ENCODE results near the gene AIP. TPM values are rescaled to one million over a fixed set of nuclear protein-coding genes. Genes with fewer than 3 reads are reported as not detected.

The AIP gene
- total RNA-seq, 4 donors from 2014 or later = 33.0 to 60.8 (median 48.8) TPM

GRCh38 chr11:67520856-67521824 lies 38.3 kb downstream of the AIP start:
- Histone ChIP-seq H3K4me1 (no peaks in the 10 kb centered on the region), H3K27me3 (peaks cover 0 to 4% (median 4%) of the 10 kb centered on the region in 3 donors), H3K9me3 (no peaks in the 10 kb centered on the region), H3K36me3 (no peaks in the 10 kb centered on the region), H3K27ac (no peak overlapping the region), H3K4me3 (no peak overlapping the region)
- DNase-seq (no peak), ATAC-seq (no peak)
- in situ Hi-C loops (cut with MboI; ENCODE audit: low sequenced_read_pairs in 4 of 4) = no loop called here
- no peak for TF ChIP-seq POLR2A (IDR thresholded peaks at IDR 0.05)
- TF ChIP-seq, protein P1, sequence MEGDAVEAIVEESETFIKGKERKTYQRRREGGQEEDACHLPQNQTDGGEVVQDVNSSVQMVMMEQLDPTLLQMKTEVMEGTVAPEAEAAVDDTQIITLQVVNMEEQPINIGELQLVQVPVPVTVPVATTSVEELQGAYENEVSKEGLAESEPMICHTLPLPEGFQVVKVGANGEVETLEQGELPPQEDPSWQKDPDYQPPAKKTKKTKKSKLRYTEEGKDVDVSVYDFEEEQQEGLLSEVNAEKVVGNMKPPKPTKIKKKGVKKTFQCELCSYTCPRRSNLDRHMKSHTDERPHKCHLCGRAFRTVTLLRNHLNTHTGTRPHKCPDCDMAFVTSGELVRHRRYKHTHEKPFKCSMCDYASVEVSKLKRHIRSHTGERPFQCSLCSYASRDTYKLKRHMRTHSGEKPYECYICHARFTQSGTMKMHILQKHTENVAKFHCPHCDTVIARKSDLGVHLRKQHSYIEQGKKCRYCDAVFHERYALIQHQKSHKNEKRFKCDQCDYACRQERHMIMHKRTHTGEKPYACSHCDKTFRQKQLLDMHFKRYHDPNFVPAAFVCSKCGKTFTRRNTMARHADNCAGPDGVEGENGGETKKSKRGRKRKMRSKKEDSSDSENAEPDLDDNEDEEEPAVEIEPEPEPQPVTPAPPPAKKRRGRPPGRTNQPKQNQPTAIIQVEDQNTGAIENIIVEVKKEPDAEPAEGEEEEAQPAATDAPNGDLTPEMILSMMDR (IDR thresholded peaks at IDR 0.05 in 4 of 5, conservative IDR thresholded peaks at IDR 0.05 in 1 of 5) = no peak
- intact Hi-C loops (cut with DNase I; ENCODE audit: low total_unique reads) = no loop called here

DNA sequence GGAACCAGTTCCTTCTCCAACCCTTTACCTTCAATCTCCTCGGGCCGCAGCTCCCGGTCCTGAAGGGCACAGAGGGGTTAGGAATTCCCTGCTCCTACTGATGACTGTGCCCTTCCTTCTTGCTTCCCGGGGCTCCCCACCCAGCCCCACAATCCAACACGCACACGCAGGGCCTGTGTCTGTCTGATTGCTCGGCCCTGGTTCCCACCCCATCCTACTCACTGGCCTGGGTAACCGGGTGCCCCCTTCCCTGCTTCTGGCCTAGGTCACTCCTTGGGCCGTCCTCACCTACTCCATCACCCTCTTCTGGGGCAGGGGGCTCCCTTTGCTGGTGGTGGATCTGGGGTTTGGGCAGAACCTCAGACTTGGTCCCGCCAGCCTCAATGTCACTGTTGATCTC lies 39.1 kb downstream of the AIP start:
- DNase-seq = no peak
- intact Hi-C loops (cut with DNase I; ENCODE audit: low total_unique reads) = no loop called here
- no peaks in the 10 kb centered on the region for H3K36me3 ChIP-seq
- peaks cover 0 to 4% (median 4%) of the 10 kb centered on the region in 3 donors for H3K27me3 ChIP-seq
- no peaks in the 10 kb centered on the region for H3K9me3 ChIP-seq
- no peak for ATAC-seq
- H3K27ac ChIP-seq = no peak overlapping the region
- H3K4me1 ChIP-seq = no peaks in the 10 kb centered on the region
- H3K4me3 ChIP-seq = no peak overlapping the region
- in situ Hi-C loops (cut with MboI; ENCODE audit: low sequenced_read_pairs in 4 of 4) = no loop called here
- no peak for TF ChIP-seq POLR2A (IDR thresholded peaks at IDR 0.05)
- TF ChIP-seq, protein P1 (IDR thresholded peaks at IDR 0.05 in 4 of 5, conservative IDR thresholded peaks at IDR 0.05 in 1 of 5) = no peak

DNA sequence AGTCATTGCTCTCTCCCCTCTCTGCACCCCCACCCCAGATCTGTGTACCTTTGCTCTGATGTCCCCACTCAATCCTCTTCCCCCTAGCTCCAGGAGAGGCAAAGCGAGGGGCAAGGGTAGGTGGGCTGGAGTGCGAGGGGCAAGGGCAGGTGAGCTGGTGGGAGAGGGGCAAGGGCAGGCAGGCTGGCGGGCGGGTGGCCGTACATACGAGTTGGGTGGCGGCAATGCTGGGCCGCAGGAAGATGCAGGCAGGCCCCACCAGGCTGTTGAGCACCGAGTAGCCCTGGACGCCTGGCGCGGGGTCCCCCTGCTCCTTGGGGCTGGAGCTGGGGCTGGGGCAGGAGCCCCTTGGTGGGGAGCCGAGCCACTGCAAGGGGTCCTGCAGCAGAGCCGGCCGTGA lies 39.5 kb downstream of the AIP start:
- in situ Hi-C loops (cut with MboI; ENCODE audit: low sequenced_read_pairs in 4 of 4) (no loop called here), intact Hi-C loops (cut with DNase I; ENCODE audit: low total_unique reads) (no loop called here)
- DNase-seq = no peak
- Histone ChIP-seq H3K27me3 (peaks cover 0 to 4% (median 4%) of the 10 kb centered on the region in 3 donors), H3K4me1 (no peaks in the 10 kb centered on the region), H3K27ac (no peak overlapping the region), H3K9me3 (no peaks in the 10 kb centered on the region), H3K36me3 (no peaks in the 10 kb centered on the region), H3K4me3 (no peak overlapping the region)
- no peak for TF ChIP-seq POLR2A (IDR thresholded peaks at IDR 0.05)
- TF ChIP-seq, protein P1 (IDR thresholded peaks at IDR 0.05 in 4 of 5, conservative IDR thresholded peaks at IDR 0.05 in 1 of 5) = no peak
- ATAC-seq = no peak

- in situ Hi-C loops (cut with MboI; ENCODE audit: low sequenced_read_pairs in 4 of 4) = no loop called here
These were observed 40.2 kb downstream of the AIP start, which contains the start of gene CABP2 for GRCh38 chr11:67522844-67523555. Gene CABP2 (minus strand): TSS chr11:67523446. CDS start chr11:67523326, 120 bp downstream.

More at GRCh38 chr11:67522844-67523555, 40.2 kb downstream of the AIP start, which contains the start of gene CABP2:
- DNase-seq (no peak), ATAC-seq (no peak)
- H3K36me3 ChIP-seq = no peaks in the 10 kb centered on the region
- TF ChIP-seq POLR2A (IDR thresholded peaks at IDR 0.05) = no peak
- TF ChIP-seq, protein P1 (IDR thresholded peaks at IDR 0.05 in 4 of 5, conservative IDR thresholded peaks at IDR 0.05 in 1 of 5) = no peak
- no peaks in the 10 kb centered on the region for H3K9me3 ChIP-seq
- no peaks in the 10 kb centered on the region for H3K4me1 ChIP-seq
- no peak within 1 kb of the TSS for H3K4me3 ChIP-seq
- no peak within 1 kb of the TSS for H3K27ac ChIP-seq
- peaks cover 0 to 4% (median 4%) of the 10 kb centered on the region in 3 donors for H3K27me3 ChIP-seq
- intact Hi-C loops (cut with DNase I; ENCODE audit: low total_unique reads) = no loop called here
